ENCODE results near the gene OLFM2.
"Not testable (repeated sequence)": the region's sequence is repeated elsewhere in the genome, so short reads cannot be mapped to it uniquely, and the experiment has no call there.

The OLFM2 gene

DNA sequence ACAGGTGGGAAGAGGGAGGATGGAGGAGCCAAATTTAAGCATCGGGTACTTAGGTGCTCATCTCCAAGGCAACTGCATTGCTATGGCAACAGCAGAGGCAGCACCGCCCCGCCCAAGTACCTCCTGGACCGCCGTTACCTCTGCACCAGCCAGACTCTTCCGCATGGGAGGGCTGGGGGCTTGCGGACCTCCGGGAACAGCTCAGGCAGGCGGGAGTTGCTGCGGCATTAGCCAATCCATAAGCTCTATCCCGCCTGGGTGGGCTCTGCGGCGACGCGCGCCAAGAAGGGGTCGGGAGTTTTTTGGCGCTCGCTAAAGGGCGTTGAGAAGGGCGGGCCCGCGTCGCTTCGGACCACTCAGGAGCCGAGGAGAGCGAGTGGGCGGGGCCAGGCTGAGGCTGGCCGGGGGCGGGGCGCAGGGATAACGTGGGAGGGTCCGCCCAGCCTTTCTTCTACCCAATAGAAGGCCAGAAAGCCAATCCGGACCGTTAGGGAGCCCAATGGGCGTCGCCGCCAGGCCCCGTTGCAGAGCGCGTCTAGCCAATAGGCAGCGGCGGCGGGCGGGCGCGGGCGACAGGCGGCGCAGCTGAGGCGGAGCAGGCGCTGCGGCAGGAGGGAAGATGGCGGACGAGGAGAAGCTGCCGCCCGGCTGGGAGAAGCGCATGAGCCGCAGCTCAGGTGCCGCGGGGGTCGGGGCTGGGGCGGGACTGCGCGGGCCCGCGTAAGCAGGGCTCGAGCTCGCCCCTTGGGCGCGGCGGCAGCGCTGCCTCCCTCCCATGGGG, 101.4 kb downstream of the OLFM2 start, which contains the start of gene PIN1:
PIN1 (plus strand) TSS at position 593 of the 781 bp plus-strand sequence; CDS start at position 620, 27 bp downstream.
- TF ChIP-seq, protein P1, sequence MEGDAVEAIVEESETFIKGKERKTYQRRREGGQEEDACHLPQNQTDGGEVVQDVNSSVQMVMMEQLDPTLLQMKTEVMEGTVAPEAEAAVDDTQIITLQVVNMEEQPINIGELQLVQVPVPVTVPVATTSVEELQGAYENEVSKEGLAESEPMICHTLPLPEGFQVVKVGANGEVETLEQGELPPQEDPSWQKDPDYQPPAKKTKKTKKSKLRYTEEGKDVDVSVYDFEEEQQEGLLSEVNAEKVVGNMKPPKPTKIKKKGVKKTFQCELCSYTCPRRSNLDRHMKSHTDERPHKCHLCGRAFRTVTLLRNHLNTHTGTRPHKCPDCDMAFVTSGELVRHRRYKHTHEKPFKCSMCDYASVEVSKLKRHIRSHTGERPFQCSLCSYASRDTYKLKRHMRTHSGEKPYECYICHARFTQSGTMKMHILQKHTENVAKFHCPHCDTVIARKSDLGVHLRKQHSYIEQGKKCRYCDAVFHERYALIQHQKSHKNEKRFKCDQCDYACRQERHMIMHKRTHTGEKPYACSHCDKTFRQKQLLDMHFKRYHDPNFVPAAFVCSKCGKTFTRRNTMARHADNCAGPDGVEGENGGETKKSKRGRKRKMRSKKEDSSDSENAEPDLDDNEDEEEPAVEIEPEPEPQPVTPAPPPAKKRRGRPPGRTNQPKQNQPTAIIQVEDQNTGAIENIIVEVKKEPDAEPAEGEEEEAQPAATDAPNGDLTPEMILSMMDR (IDR thresholded peaks at IDR 0.05), result peak; percentile 43 to 69
- DNase-seq, result peak; percentile 99
- peak within 1 kb of the TSS; percentile 94 to 96 for H3K4me3 ChIP-seq
- H3K9me3 ChIP-seq, result no peaks in the 10 kb centered on the region
- peaks cover 6 to 37% (median 26%) of the 10 kb centered on the region in 3 donors for H3K36me3 ChIP-seq
- intact Hi-C loops (cut with DNase I; ENCODE audit: low total_unique reads), result no loop called here
- H3K27ac ChIP-seq, result peak within 1 kb of the TSS; percentile 85
- H3K4me1 ChIP-seq, result peaks cover 0 to 24% (median 13%) of the 10 kb centered on the region in 4 donors
- H3K27me3 ChIP-seq, result no peaks in the 10 kb centered on the region

DNA sequence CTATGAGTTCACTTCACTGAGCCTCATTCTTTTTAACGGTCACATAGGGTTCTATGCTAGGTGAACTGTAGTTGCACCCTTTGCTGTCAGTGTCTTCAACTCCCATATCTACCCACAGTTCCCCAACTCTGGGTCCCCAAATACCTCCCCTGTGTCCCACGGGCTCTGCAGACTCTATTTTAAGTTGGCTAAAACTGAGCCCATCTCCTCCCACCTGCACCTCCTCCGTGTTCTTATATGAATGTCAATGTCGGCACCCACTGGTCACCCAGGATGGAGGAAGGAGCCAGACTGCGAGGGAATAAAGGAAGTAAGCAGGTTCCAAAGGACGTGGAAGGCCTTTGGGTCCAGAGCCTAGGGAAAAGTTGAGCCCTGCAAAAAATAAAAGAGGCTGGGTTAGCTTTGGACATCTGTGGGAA, 102.0 kb downstream of the OLFM2 start:
- no peak for DNase-seq
- no peaks in the 10 kb centered on the region for H3K9me3 ChIP-seq
- intact Hi-C loops (cut with DNase I; ENCODE audit: low total_unique reads), result no loop called here
- no peaks in the 10 kb centered on the region for H3K27me3 ChIP-seq
- H3K27ac ChIP-seq, result peak overlapping the region; percentile 85
- TF ChIP-seq, protein P1 (IDR thresholded peaks at IDR 0.05), result no peak
- peaks cover 0 to 26% (median 14%) of the 10 kb centered on the region in 4 donors for H3K4me1 ChIP-seq
- peak overlapping the region; percentile 94 to 96 for H3K4me3 ChIP-seq
- peaks cover under 1 to 37% (median 26%) of the 10 kb centered on the region in 3 donors for H3K36me3 ChIP-seq

DNA sequence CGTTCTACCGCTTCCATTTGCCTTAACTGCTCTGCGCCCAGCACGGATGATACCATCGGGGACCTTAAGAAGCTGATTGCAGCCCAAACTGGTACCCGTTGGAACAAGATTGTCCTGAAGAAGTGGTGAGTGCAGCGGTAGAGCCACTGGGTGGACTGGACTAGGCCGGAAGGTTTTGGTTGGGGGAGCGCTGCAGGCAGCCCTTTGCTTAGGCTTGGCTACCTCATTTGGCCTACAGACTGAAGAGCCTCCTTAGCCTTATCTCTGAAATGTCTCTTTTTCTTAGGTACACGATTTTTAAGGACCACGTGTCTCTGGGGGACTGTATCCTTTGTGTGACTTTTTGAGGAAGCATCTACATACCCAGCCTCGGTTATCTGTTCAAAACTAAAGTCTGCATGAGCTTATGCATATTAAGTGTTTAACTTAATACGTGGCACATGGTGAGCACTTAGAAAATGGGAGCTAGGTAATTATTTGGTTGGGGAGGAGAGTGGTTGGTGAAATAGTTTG, 107.7 kb downstream of the OLFM2 start:
- Histone ChIP-seq H3K36me3 (peaks cover 0 to 31% (median 13%) of the 10 kb centered on the region in 3 donors), H3K9me3 (no peaks in the 10 kb centered on the region), H3K4me1 (peaks cover 0 to 29% (median 25%) of the 10 kb centered on the region in 4 donors), H3K4me3 (peak overlapping the region; percentile 77 to 95), H3K27ac (peak overlapping the region; percentile 85 to 88), H3K27me3 (no peaks in the 10 kb centered on the region)
- DNase-seq, result no peak
- TF ChIP-seq, protein P1 (IDR thresholded peaks at IDR 0.05), result no peak
- intact Hi-C loops (cut with DNase I; ENCODE audit: low total_unique reads), result no loop called here

DNA sequence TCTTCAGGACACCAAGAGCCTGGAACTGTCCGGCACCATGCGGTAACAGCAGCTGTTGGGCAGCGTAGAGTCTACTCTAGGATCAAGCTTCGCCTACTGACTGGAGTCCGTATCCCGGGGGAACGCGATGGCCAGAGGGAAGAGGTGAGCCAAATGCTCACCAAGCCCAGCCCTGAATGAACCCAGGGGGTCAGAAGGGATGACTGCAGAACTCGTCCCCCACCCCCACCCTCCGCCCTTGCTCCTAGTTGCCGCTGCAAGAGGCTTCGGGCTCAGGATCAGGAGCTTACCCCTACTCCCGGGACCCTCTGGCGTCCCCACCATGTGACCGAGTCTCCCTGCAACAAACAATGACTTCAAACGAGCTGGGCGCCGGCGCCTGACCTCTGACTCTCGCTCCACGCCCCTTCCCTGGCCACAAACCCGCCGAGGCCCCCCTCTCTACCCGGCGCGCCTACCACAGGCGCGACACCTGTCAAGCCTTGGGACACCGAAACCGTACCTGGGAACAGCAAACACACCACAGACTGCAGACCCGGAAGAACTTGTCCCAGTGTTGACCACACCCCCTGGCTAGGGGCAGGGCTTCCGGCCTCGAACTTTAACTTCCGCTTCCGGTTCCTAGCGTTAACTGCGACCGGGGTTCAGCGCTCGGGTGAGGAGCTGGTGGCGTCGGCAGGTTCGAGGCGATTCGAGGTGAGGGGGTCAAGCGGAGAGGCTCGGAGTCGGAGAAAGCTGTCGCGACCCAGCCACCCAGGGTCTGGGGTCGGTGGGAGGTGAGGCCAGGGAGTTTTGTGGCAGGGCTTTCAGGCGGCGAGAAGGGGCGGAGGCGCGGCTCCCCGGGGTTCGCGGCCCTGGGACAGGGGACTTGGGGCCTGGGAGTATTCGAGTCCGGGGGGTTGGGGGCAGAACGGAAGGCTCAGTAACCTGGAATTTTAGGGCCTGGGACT, 108.8 kb downstream of the OLFM2 start, which contains the start of gene UBL5:
UBL5 (plus strand) TSS at position 630 of the 950 bp plus-strand sequence. CDS start 420 bp downstream, outside the sequence.
- Histone ChIP-seq H3K27me3 (no peaks in the 10 kb centered on the region), H3K4me3 (peak within 1 kb of the TSS; percentile 77 to 95), H3K36me3 (peaks cover 0 to 33% (median 13%) of the 10 kb centered on the region in 3 donors), H3K9me3 (no peaks in the 10 kb centered on the region), H3K4me1 (peaks cover 0 to 29% (median 25%) of the 10 kb centered on the region in 4 donors), H3K27ac (peak within 1 kb of the TSS; percentile 85 to 88)
- intact Hi-C loops (cut with DNase I; ENCODE audit: low total_unique reads), result no loop called here
- TF ChIP-seq, protein P1 (IDR thresholded peaks at IDR 0.05), result no peak
- DNase-seq, result peak; percentile 88 to 92

DNA sequence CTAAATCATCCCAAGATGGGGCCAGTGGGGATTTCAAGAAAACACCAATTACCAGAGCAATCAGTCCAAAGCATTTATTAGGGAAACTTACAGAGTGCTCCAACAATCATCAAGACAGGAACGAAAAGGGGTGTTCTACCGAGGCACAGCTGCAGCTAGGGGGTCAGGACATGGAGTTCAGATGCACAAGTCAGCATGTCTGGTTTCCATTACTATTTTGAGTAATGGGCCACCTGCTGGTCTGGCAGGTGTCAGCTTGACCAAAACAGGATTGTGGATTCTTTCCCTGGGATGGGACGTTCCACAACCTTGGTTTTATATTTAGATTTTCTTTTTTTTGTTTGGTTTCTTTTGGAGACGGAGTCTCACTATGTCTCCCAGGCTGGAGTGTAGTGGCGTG, 112.5 kb downstream of the OLFM2 start:
- Histone ChIP-seq H3K4me1 (peaks cover 0 to 28% (median 25%) of the 10 kb centered on the region in 4 donors), H3K27me3 (no peaks in the 10 kb centered on the region), H3K9me3 (no peaks in the 10 kb centered on the region), H3K36me3 (peaks cover 0 to 6% (median 0%) of the 10 kb centered on the region in 3 donors), H3K4me3 (no peak overlapping the region), H3K27ac (no peak overlapping the region)
- intact Hi-C loops (cut with DNase I; ENCODE audit: low total_unique reads), result no loop called here
- no peak for DNase-seq
- TF ChIP-seq, protein P1 (IDR thresholded peaks at IDR 0.05), result no peak

DNA sequence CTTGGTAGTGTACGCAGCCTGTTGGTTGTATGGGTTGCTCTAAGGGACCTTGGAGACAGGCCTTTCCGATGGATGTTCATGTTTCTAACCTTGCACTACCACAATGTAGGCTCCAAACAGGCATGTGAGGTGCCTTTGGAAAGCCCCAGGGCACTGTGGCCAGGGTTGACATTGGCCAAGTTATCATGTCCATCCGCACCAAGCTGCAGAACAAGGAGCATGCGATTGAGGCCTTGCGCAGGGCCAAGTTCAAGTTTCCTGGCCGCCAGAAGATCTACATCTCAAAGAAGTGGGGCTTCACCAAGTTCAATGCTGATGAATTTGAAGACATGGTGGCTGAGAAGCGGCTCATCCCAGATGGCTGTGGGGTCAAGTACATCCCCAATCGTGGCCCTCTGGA, 116.3 kb downstream of the OLFM2 start:
- H3K27me3 ChIP-seq; DNase-seq; intact Hi-C loops (cut with DNase I; ENCODE audit: low total_unique reads); H3K9me3 ChIP-seq: not testable (repeated sequence)
- H3K4me3 ChIP-seq, result peak overlapping the region; percentile 88 to 99
- peaks cover 0 to 28% (median 20%) of the 10 kb centered on the region in 4 donors for H3K4me1 ChIP-seq
- H3K27ac ChIP-seq, result peak overlapping the region; percentile 92 to 96
- peaks cover 0 to 17% (median 3%) of the 10 kb centered on the region in 3 donors for H3K36me3 ChIP-seq
